ENCODE data around the gene INO80. TPM values are rescaled to one million over a fixed set of nuclear protein-coding genes. Genes with fewer than 3 reads are reported as not detected.

INO80 gene, protein sequence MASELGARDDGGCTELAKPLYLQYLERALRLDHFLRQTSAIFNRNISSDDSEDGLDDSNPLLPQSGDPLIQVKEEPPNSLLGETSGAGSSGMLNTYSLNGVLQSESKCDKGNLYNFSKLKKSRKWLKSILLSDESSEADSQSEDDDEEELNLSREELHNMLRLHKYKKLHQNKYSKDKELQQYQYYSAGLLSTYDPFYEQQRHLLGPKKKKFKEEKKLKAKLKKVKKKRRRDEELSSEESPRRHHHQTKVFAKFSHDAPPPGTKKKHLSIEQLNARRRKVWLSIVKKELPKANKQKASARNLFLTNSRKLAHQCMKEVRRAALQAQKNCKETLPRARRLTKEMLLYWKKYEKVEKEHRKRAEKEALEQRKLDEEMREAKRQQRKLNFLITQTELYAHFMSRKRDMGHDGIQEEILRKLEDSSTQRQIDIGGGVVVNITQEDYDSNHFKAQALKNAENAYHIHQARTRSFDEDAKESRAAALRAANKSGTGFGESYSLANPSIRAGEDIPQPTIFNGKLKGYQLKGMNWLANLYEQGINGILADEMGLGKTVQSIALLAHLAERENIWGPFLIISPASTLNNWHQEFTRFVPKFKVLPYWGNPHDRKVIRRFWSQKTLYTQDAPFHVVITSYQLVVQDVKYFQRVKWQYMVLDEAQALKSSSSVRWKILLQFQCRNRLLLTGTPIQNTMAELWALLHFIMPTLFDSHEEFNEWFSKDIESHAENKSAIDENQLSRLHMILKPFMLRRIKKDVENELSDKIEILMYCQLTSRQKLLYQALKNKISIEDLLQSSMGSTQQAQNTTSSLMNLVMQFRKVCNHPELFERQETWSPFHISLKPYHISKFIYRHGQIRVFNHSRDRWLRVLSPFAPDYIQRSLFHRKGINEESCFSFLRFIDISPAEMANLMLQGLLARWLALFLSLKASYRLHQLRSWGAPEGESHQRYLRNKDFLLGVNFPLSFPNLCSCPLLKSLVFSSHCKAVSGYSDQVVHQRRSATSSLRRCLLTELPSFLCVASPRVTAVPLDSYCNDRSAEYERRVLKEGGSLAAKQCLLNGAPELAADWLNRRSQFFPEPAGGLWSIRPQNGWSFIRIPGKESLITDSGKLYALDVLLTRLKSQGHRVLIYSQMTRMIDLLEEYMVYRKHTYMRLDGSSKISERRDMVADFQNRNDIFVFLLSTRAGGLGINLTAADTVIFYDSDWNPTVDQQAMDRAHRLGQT (N-terminal part only)
- 10 to 100 TPM; 23.0 to 51.2 TPM for total RNA-seq

DNA sequence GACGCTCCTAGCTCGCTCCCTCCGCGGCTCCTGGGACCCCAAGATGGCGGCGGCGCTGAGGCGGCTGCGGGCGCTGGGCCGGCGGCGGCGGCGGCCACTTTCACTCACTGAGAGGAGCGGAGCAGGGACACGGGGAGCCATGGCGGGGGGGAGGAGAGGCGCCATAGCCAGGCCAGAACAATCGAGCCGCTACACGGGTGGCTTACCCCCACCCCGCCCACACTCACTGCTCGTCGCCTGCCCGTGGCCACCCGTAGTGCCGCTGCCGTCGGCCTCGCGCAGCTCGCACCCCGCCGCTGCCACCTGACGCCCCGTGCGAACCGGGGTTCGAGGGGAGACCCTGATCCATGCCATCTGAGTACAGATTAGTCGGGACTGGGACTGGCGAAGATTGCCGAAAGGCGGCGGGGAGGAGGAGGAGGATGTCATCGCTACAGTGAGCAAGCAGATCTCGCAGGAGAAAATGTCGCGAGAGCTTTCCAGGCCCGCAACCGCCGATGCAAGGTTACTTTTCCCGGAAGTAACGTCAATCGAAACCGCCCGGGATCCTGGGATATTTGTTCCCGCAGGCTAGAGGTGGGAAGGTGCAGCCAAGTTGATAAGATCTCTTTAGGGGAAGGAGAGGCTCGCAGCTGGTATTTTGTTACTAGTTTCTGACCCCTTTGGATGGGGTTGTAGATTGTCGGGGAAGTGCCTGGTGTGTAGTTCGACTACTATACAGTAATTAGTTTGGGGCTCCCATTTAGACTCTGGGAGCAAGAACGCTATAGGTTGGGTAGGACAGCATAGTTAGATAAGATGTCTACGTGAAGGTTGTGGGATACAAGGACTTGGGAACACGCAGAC, at the start of gene INO80:
Gene INO80 (minus strand): TSS at position 165 of the 846 bp plus-strand sequence. CDS start 19,970 bp downstream, outside the sequence.
- under 1% methylated on average over 42 of the region's 64 CpGs for WGBS
- peak; percentile 14 for TF ChIP-seq POLR2A (IDR thresholded peaks at IDR 0.05)
- TF ChIP-seq POLR2AphosphoS5 (IDR thresholded peaks at IDR 0.05) = peak; percentile 94
- TF ChIP-seq, protein P1, sequence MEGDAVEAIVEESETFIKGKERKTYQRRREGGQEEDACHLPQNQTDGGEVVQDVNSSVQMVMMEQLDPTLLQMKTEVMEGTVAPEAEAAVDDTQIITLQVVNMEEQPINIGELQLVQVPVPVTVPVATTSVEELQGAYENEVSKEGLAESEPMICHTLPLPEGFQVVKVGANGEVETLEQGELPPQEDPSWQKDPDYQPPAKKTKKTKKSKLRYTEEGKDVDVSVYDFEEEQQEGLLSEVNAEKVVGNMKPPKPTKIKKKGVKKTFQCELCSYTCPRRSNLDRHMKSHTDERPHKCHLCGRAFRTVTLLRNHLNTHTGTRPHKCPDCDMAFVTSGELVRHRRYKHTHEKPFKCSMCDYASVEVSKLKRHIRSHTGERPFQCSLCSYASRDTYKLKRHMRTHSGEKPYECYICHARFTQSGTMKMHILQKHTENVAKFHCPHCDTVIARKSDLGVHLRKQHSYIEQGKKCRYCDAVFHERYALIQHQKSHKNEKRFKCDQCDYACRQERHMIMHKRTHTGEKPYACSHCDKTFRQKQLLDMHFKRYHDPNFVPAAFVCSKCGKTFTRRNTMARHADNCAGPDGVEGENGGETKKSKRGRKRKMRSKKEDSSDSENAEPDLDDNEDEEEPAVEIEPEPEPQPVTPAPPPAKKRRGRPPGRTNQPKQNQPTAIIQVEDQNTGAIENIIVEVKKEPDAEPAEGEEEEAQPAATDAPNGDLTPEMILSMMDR (IDR thresholded peaks at IDR 0.05) = peak in 1 of 4 experiments; percentile 17
- intact Hi-C loops (cut with DNase I) = loop anchor here (5.0 to 10.0 kb wide), 2 partner anchors 116 to 212 kb away; partner anchors contain the start of genes CHP1 and EXD1
- no peaks in the 10 kb centered on the region for H3K27me3 ChIP-seq (replicated peaks; ENCODE audit: insufficient read depth)
- H3K9me3 ChIP-seq = no peaks in the 10 kb centered on the region
- peak; percentile 98 for DNase-seq (ENCODE audit: low spot score)
- H3K27ac ChIP-seq = peak within 1 kb of the TSS; percentile 100
- H3K36me3 ChIP-seq = no peaks in the 10 kb centered on the region
- H3K4me3 ChIP-seq = peak within 1 kb of the TSS; percentile 96 to 98
- no peaks in the 10 kb centered on the region for H3K4me1 ChIP-seq (replicated peaks)

DNA sequence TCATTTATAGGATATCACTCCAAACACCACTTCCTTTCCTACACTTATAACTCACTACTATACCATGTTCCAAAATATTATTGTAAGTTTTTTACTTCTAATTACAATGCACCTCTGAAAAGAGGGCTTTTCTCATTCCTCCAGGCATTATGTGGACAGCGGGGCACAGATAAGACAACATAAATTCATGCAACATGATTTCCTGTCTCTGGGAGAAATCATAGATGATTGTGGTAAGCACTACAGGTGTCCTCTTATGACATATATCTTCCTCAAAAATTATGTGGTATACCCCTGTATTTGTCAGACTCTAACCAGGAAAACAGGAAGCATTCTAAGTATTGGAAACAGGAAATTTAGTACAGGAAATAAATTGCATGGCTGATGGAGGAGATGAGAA, 45.7 kb upstream of the INO80 start:
- intact Hi-C loops (cut with DNase I) = no loop called here
- H3K9me3 ChIP-seq = no peaks in the 10 kb centered on the region
- H3K27ac ChIP-seq = no peak overlapping the region
- no peak overlapping the region for H3K4me3 ChIP-seq
- TF ChIP-seq POLR2AphosphoS5 (IDR thresholded peaks at IDR 0.05) (no peak), POLR2A (IDR thresholded peaks at IDR 0.05) (no peak)
- TF ChIP-seq, protein P1 (IDR thresholded peaks at IDR 0.05) = no peak
- DNase-seq (ENCODE audit: low spot score) = no peak
- no peaks in the 10 kb centered on the region for H3K27me3 ChIP-seq (replicated peaks; ENCODE audit: insufficient read depth)
- no peaks in the 10 kb centered on the region for H3K4me1 ChIP-seq (replicated peaks)
- WGBS = 64% methylated on average over 1 of the region's 1 CpG
- no peaks in the 10 kb centered on the region for H3K36me3 ChIP-seq

DNA sequence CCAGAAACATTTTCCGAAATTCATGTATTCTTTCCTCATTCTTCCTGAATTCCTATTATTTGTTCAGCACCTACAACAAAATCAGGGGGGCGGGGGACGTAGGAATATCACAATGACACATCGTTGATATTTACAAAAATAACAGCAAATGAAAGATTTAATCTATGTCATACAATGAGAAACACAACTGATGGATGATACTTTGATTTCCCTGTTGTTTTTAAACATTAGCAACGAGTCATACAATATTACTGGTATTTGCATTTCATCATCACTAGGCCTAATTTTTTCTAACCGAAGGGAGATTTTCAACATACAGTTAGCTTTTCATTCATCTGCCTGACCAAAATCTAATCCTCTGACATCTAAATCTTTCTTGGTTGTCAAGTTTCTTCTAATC, 45.3 kb upstream of the INO80 start:
- TF ChIP-seq POLR2AphosphoS5 (IDR thresholded peaks at IDR 0.05) (no peak), POLR2A (IDR thresholded peaks at IDR 0.05) (no peak)
- TF ChIP-seq, protein P1 (IDR thresholded peaks at IDR 0.05) = no peak
- Histone ChIP-seq H3K4me3 (no peak overlapping the region), H3K27me3 (replicated peaks; ENCODE audit: insufficient read depth) (no peaks in the 10 kb centered on the region), H3K27ac (no peak overlapping the region), H3K36me3 (no peaks in the 10 kb centered on the region), H3K4me1 (replicated peaks) (no peaks in the 10 kb centered on the region), H3K9me3 (no peaks in the 10 kb centered on the region)
- 79% methylated on average over 6 of the region's 6 CpGs for WGBS
- DNase-seq (ENCODE audit: low spot score) = no peak
- intact Hi-C loops (cut with DNase I) = no loop called here

DNA sequence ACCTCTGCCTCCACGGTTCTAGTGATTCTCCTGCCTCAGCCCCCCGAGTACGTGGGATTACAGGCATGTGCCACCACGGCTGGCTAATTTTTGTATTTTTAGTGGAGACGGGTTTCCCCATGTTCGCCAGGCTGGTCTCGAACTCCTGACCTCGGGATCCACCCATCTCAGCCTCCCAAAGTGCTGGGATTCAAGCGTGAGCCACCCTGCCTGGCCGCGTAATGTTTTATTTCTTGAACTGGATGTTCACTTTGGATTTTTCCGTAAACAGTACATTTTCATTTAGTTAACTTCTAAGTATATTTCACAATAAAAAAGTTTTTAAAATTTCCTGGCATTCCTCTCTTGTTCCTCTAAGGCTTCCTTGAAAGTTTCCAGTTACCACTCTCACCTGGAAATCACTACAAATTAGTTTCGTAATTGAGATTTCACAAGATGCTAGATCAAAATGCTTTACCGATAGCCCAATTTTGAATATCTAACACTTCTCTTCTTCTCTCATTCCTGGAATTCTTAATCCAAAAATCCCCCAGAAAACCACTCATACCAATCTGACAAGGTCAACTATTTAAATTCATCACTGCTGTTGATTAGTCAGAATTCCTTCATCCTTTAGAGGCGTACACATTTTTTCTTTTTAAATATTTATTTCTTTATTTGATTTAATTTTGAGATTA, 44.7 kb upstream of the INO80 start:
- 87% methylated on average over 15 of the region's 15 CpGs for WGBS
- H3K36me3 ChIP-seq = no peaks in the 10 kb centered on the region
- no peak for TF ChIP-seq POLR2AphosphoS5 (IDR thresholded peaks at IDR 0.05)
- no peak for TF ChIP-seq POLR2A (IDR thresholded peaks at IDR 0.05)
- TF ChIP-seq, protein P1 (IDR thresholded peaks at IDR 0.05) = no peak
- no peaks in the 10 kb centered on the region for H3K9me3 ChIP-seq
- no peaks in the 10 kb centered on the region for H3K4me1 ChIP-seq (replicated peaks)
- H3K27ac ChIP-seq = no peak overlapping the region
- H3K27me3 ChIP-seq (replicated peaks; ENCODE audit: insufficient read depth) = no peaks in the 10 kb centered on the region
- intact Hi-C loops (cut with DNase I) = no loop called here
- H3K4me3 ChIP-seq = no peak overlapping the region
- no peak for DNase-seq (ENCODE audit: low spot score)

Data from prostate gland (tissue), 2 donors.